ENCODE measurements around the gene TIMP2.
"Not testable (repeated sequence)": the region's sequence is repeated elsewhere in the genome, so short reads cannot be mapped to it uniquely, and the experiment has no call there.

Gene TIMP2, protein sequence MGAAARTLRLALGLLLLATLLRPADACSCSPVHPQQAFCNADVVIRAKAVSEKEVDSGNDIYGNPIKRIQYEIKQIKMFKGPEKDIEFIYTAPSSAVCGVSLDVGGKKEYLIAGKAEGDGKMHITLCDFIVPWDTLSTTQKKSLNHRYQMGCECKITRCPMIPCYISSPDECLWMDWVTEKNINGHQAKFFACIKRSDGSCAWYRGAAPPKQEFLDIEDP

DNA sequence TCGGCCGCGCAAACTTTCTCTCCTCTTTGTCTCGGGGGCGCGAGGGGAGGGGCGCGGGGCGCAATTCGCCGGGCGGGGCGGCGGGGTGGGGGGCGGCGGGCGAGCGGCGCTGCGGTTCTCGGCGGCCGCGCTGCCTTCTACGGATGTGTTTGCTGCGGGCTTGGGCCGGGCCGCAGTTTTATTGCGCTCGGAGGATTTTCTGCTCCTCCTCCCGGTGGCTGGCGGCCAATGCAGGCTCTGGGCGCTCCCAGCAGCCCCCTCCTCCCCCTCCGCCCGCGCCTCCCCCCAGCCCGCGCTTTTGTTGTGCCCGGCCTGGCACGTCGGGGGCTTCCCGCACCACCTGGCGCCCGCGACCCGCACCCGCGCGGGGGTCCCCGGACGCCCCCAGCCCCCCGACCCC, at the start of gene TIMP2:
Gene TIMP2 (minus strand): TSS at position 154 of the 400 bp plus-strand sequence. CDS start 299 bp downstream, outside the sequence.
- FAIRE-seq = no peak

DNA sequence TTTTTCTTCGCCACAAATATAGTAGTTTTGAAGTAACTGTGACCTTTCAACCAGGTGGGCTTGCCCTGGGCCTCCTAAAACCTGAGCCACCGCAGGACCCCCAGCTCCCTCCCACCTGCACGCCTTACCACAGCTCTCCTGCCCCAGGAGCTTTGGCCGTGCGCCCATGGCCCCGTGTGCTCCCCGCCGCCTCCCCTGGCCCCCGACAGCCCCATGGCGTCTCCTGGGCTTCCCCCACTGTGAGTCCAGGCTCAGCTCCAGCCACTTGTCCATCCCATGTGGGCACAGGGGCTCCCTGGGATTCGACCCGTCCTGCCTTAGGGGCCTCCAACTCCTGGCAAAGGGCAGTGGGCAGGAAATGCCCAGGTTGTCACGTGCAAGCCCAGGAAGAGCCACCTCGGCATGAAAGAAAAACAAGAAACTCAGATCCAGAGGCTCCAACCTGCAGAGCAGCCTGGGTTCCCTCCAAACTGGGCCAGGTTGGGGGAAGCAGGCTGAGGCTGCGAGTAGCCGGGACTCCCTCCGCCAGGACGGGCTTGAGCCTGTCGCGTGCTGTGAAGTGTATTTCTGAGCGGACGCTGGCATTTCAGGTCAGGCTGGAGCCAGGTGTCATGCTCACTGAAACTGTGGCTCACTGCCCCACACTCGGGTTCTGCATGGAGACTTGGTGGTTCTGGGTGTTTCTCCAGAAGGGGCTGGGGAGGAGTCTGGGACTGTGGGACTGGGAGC, 48.8 kb upstream of the TIMP2 start:
- no peak for FAIRE-seq

DNA sequence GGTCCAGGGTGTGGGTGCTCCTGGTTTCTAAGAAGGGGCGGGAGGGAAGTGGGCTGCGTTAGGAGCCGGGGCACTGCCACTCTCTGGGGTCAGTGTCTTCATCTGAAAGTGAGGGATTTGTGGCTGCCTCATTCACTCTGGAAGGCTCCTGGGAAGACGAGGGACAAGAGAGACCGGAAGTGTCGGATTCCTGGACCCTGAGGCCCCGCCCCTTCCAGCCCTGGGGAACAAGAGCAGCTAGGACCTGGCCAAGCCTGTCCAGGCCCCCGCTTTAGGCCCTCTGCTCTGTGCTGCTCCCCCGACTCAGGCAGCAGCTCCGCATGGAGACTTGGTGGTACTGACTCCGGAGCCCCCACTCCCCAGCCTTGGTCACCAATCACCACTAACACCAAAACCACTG, 48.0 kb upstream of the TIMP2 start:
- FAIRE-seq = no peak

DNA sequence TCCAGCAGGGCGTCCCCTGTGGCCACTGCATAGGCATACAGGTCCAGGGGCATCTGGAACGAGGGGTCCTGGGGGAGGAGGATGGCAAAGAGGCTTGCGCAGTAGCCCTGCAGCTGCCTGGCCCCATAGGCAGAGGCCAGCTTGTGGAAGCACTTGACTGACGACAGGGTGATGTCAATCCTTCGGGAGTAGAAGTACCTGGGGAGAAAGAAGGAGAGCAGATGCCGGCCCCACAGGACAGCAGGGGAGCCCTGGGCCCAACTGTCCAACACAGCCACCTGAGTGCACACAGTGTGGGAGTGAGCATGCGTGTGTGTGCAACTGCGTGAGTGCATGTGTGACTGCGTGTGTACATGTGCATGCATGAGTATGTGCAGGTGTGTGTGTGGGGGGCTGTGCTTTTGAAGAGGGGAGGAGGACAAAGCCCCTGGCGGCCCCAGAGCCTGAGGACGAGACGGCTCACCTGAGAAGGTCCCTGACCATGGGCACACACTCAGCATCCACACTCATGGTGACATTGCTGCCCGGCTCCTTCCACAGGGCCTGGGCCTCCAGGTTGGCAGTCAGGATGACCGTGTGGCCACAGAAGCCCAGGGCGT, 47.4 kb upstream of the TIMP2 start:
- FAIRE-seq = no peak

DNA sequence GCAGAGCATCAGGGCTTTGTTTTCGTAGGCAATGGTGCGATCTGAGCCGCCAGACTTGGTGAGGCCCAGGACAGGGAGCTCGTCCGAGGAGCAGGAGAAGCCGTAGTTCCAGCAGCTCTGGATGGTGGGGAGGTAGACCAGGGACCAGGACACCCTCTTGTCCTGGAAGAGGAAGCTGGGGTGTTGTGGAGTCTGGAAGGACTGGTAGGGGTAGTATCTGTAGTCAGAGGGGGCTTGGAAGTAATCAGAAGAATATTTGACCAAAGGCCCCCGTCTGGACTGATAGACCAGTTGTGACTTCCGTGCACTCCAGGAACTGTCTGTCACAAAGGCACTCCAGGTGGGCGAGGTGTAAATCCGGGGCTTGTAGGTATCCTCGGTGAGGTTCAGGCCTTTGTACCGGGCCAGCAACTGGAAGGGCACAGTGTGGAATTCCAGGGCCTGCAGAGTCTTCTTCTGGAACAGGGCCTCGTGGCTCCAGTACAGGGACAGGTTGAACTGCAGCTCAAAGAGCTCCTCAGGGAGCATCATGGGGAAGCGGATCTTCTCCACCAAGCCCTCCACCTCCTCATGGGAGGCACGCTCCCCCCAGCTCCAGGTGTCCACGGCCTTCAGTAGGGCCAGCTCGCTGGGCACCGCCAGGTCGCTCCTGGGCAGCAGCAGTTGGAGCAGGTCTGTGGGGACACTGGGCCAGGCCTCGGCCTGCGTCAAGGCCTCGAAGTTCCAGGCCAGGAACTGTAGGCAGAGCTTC, 46.7 kb upstream of the TIMP2 start:
- FAIRE-seq = no peak

DNA sequence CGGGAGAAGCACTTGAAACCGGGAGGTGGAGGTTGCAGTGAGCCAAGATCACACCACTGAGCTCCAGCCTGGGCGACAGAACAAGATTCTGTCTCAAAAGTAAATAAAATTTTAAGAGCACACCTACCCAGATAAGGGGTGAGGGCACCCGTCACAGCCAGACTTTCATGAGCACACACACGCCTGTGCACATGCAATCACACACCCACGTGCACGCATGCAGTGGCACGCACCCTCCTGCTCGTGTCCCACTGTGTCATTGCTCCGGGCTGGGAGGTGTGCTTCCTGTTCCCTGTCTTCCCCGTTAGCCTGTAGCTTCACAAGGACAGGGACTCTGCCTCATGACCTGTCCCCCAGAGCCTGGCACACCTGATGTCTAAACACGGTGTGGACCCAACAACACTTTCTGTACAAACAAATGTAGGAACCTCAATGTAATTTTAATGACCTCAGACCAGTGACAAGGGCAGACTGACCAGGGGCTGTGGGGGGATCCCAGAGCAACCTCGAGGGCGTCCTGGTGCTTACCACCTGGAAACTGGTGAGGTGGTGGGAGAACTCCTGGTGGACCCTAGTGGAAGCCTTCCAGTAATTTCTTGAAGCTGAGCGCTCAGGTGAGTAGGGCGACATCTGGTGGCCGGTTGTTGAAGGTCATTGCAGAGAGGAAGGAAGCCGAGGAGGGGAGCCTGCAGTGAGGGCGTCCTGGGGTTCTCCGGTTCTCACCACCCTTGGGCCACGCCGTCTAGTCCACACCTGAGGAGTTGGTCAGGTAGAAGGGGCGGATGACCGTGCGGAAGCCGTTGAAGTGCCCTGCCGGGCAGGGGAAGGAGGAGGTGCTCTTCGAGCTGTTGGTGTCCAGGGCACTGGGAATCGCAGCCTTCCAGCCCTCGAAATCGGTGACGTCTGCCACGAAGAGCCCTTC, 45.9 kb upstream of the TIMP2 start:
- no peak for FAIRE-seq

DNA sequence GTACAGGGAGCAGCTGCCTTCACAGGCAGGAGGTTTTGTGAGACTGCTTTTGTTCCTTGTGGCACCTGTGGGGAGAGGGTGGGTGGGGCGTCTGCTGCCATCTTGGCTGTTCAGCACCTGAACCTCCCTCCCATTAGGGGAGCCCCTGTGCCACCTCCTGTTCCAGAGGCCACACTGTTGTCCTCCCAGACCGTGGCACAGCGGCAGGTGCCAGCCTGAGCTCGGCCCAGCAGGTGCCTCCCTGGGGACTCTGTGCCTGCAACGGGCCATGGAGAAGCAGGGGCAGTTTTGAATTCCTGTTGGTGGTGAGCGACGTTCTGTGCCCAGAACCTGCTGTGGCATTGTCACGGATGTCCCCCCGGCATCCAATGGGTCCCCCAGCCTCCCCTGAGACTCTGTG, 44.7 kb upstream of the TIMP2 start:
- FAIRE-seq = no peak

DNA sequence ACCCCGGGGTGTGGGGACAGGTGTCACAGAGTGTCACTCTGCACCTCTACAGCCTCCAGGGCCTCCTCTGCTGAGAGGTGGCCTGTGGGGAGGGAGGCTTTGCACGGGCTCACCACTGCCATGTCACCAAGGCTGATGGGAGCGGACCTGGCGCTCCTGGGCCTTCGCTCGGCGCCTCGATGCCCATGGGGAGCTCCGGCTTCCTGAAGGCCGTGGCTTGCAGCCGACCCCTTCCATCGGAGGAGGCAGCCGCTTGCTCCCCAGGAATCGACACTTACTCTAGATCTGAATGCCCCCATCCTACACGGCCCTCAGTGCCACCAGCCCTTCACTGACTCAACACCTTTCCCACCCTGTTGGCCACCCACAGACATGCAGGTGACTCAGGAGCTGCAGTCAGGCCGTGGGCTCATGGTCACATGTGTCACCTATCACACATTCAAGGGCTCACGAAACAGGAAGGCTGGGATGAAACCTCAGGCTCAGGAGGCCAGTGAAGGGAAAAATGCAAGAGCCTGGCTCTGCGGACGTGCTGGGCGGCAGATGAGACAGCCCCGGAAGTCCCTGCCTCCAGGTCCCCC, 42.7 kb upstream of the TIMP2 start:
- FAIRE-seq = no peak

DNA sequence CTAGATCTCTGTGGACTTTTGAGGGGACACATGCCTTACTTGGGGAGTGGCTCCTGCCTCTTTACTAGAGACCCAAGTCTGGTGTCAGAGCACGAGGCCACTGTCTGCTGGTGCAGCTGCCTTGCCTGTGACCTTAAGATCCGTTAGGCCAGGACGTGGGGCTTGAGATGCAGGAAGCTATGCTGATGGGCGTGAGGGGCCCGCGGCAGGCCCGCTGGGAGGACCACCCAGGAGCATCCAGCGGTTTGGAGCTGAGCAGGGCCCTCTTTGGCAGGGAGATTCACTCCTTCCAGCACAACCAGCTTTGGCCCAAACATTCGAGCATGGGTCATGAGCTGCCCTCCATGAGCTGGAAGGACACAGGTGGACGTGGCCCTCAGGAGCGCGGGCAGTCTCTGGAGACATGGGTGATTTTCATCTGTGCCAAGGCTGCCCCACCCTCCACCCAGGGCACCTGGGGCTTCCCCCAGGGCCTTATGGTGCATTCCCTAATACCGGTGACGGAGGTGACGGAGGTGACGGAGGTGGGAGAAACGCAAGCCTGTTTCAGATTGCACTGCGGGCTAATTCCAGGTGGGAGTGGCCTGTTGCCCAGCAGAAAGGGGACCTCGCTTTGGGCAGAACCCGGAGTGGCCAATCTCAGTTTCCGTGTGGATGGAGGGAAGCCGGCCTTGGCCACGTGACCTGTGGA, 41.9 kb upstream of the TIMP2 start:
- FAIRE-seq = no peak

DNA sequence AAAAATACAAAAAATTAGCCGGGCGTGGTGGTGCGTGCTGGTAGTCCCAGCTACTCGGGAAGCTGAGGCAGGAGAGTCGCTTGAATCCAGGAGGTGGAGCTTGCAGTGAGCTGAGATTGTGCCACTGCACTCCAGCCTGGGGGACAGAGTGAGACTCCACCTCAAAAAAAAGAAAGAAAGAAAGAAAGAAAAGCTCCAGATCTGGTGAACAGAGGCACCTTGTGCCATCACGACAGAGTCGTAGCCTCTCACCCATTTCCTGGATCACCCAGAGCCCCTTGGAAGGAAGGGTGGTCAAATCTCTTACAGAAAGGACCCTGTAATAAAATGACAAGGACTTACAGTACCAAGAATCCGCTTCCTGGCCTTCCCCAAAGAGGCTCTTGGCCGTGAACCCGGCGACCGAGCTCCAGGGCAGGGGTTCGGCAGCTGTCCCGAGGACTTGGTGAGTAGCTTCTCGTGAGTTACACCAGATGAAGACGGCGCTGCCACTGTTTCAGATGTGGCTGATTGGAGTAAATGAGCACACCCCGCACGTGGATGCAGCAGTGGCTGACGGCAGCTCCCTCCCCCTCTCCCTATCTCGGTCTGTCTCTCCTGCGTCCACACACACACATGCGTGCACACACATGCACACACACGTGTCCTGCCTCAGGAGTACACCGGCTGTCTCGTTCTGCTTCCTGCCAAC, 41.1 kb upstream of the TIMP2 start:
- no peak for FAIRE-seq

DNA sequence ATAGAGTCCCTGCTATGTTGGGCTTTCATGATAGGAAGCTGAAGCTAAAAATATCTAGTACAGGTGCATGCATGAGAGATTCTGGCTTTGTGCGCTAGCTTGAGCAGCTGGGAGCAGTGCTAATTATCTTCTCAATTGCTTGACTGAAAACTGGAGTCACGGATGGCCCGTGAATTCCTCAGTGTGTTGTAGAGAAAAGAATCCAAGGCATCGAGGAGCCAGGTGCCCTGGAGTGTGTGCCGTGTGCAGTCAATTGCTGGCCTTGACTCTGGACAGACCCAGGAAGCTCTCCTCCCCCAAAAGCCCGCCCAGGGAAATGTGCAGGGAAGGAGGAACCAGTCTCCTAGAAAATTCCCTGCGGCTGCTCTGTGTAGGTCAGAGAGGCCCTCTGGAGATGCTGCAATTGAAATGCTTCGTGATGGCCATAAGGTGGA, 40.3 kb upstream of the TIMP2 start:
- FAIRE-seq = no peak

DNA sequence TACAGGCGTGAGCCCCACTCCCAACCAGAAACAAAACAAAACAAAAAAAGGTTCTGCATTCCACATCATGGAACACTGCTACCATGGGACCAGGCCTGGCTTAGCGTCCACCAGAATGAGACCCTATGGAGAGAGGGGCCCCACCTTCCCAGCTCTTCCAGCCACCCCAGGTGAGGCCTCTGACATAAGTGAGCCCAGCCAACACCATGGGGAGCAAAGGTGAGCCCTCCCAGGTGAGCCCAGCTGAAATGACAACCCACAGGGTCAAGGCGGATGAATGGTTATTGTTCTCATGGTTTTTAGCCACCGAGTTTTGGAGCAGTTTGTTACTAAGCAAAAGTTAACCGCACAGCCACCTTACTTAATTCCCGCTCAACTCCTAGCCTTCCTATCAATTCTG, 38.2 kb upstream of the TIMP2 start:
- FAIRE-seq = no peak

DNA sequence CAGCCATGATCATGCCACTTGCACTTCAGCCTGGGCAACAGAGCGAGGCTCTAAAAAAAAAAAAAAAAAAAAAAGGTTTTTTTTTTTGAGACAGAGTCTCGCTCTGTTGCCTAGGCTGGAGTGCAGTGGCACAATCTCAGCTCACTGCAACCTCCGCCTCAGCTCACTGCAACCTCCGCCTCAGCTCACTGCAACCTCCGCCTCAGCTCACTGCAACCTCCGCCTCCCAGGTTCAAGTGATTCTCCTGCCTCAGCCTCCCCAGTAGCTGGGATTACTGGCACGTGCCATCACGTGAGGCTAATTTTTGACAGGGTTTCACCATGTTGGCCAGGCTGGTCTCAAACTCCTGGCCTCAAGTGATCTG, 37.8 kb upstream of the TIMP2 start:
- not testable (repeated sequence) for FAIRE-seq

DNA sequence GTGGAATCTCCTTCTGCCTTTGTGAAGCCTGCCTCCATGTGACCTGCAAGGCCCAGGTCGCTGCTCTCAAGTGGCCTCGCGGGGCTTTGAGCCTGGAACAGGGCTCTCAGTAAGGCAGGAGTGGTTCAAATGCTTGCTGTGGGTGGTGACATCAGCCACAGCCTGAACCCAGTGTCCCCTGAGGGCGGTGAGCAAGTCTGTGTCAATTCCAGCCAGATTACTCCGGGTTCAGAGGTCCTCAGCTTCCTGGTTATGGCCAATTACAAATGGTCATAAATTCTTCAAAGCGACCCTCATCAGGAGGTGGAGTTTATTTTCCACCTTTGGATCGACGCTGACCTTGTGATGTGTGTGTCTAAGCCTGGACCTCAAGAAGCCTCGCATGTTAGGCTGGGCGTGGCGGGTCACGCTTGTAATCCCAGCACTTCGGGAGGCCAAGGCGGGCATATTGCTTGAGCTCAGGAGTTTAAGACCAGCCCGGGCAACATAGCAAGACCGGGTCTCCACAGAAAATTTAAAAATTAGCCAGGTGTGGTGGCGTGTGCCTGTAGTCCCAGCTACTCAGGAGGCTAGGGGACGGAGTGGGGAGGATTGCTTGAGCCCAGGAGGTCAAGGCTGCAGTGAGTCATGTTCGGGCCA, 37.3 kb upstream of the TIMP2 start:
- FAIRE-seq = no peak

DNA sequence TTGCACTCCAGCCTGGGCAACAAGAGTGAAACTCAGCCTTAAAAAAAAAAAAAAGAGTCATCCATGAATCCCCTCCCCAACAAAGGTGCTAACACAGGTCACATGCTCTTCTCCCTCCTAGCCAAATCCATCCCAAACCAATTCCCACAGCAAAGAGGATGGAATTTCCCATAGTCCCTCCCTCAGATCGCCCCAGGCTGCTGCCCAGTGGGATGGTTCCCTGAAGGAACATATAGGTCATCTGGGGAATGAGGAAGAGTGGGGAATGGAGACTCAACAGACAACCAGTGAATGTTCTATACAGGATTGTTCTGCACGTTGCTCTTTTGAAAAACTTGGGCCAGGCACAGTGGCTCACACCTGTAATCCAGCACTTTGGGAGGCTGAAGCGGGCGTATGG, 36.4 kb upstream of the TIMP2 start:
- FAIRE-seq = no peak

DNA sequence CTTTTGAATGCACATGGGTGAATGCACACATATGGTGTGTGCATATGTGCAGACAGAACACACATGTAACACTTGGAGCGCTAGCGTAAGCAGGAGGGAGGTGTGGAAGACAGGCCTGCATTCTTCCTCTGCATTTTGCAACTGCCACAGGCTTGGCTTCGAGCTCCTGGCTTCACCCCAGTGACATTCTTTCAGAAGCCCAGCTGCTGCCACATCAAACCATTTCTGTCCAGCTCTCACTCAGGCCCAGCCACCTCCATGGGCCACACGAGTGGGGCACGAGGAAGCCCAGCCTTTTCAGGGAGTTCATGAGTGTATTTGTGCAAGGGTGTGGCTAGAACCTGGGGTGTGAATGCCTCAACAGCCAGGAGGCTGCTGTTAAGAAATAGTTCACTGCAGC, 35.7 kb upstream of the TIMP2 start:
- no peak for FAIRE-seq

DNA sequence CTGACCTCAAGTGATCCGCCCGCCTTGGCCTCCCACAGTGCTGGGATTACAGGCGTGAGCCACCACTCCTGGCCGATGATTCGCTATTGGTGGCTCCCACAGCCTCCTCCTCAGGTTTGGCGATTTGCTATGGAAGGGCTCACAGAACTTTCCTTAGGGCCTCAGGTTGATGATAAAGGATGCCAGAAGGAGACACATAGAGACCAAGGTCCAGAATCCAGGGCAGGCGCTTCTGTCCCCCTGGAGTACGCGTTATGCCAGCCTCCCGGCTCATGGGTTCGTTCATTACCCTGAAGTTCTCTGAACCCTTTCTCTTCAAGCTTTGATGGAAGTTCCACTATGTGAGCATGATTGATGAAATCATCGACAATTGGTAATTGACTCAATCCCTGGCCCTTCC, 34.6 kb upstream of the TIMP2 start:
- no peak for FAIRE-seq

DNA sequence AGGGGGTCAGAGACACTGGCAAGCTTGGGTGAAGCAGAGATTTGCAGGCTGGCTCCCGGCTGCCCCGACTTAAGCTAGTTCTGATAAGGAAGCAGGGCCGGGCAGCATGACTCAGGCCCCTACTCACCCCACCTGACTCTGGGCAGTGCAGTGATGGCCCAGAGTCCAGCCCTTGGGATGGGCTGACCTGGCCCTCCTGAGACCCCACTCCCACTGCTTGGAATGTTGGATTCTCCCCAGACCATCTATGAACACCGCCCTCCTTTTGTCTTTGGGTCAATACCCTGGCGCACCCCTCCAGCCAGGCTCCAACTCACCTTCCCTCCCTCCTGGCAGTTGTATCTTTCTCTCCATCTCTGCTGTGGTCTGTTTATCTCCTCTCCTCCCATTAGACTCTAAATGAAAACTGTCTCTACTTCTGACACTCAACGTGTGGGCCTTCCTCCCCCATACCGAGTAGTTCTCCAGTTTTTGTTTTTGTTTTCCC, 33.5 kb upstream of the TIMP2 start:
- FAIRE-seq = no peak

DNA sequence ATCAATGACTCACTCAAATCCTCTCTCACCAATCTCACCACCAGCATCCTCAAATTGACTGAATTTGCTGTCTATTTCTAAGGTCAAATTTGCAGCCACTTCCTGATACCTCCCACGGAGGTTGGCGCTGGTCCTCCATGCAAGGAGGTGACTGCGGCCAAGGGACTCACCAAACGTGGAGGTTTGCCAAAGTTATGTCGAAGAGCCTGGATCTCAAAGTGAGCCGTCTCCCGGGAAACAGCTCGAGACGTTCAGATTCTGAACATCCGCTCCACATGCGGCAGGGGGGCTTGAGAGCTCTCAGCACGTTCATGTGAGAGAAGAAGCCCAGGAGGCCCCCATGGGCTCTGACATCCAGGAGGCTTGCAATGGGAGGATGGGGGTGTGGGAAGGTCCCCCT, 31.9 kb upstream of the TIMP2 start:
- no peak for FAIRE-seq

DNA sequence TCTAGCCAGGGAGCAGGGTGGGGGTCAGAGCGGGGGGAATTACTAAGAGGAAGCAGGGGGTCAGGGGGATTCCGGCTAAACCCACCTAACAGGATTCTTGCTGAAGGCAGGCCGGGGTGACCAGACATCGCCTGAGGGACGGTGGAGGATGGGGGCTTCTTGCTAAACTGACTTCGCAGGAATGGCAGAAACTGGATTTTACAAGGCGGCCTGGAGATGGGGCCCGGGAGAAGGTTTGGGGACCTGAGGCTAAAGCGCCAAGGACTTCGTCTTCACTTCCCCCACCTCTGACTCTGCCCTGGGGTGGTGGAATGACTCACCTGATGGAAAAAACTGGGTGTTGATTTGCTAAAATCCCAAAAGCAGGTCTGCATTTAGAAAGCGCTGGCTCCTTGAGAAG, 31.1 kb upstream of the TIMP2 start:
- no peak for FAIRE-seq
